Measurements from ENCODE around the gene MYRIP.

The MYRIP gene

DNA sequence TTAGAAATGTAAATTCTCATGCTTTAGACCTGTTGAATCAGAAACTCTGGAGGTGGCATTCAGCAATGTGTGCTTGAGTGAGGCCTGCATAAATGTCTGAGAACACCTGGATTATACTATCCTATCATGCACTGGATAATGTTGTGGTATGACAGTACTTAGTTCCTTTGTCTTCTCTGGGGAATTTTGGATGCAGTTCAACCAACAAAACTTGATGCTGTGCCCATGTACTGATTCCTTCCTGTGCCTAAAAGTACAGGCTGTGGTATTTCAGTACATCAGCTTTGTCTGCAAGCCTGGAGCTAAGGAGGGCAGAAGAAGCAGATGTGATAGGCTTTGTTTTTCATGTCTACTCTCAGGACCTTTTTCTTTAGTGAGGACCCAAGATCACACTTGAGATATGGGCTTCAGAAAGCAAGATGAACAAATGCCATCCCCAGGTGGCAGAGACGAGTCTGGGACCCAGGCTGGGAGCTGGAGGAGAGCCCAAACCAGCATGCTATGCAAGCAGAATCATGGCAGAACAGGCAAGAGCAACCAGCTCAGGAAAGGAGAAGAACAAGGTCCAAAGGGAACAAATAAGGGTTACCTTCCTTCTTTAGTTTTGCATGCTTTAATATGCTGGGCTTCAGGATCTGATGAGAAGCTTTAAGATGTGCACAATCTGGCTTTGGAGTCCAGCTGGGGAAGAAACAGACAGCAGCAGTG lies 124.7 kb downstream of the MYRIP start:
- TF ChIP-seq, protein P1, sequence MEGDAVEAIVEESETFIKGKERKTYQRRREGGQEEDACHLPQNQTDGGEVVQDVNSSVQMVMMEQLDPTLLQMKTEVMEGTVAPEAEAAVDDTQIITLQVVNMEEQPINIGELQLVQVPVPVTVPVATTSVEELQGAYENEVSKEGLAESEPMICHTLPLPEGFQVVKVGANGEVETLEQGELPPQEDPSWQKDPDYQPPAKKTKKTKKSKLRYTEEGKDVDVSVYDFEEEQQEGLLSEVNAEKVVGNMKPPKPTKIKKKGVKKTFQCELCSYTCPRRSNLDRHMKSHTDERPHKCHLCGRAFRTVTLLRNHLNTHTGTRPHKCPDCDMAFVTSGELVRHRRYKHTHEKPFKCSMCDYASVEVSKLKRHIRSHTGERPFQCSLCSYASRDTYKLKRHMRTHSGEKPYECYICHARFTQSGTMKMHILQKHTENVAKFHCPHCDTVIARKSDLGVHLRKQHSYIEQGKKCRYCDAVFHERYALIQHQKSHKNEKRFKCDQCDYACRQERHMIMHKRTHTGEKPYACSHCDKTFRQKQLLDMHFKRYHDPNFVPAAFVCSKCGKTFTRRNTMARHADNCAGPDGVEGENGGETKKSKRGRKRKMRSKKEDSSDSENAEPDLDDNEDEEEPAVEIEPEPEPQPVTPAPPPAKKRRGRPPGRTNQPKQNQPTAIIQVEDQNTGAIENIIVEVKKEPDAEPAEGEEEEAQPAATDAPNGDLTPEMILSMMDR (IDR thresholded peaks at IDR 0.05; ENCODE audit: low read length) = no peak
- no peak for TF ChIP-seq EZH2 (IDR thresholded peaks at IDR 0.05; ENCODE audit: borderline replicate concordance, low read length)
- Histone ChIP-seq H3K27ac (ENCODE audit: low read depth, low read length, poor library complexity, severe bottlenecking) (no peak overlapping the region), H3K27me3 (ENCODE audit: insufficient read depth, low read length) (no peaks in the 10 kb centered on the region), H3K36me3 (ENCODE audit: insufficient read depth, low read length) (no peaks in the 10 kb centered on the region), H3K9me3 (ENCODE audit: low read length) (no peaks in the 10 kb centered on the region), H3K4me1 (ENCODE audit: insufficient read depth, low read length, severe bottlenecking) (no peaks in the 10 kb centered on the region), H3K4me3 (ENCODE audit: low read depth, low read length, poor library complexity, severe bottlenecking) (no peak overlapping the region), H4K20me1 (ENCODE audit: insufficient read depth, low read length) (no peaks in the 10 kb centered on the region), H3K9ac (ENCODE audit: low read length) (no peak overlapping the region), H3K79me2 (ENCODE audit: insufficient read depth, low read length) (no peaks in the 10 kb centered on the region), H3K9me2 (ENCODE audit: low read depth, low read length) (no peaks in the 10 kb centered on the region), H2AFZ (ENCODE audit: low read length) (no peak overlapping the region), H3F3A (ENCODE audit: insufficient read depth, low read length) (no peaks in the 10 kb centered on the region), H3K4me2 (ENCODE audit: low read length) (no peak overlapping the region)

DNA sequence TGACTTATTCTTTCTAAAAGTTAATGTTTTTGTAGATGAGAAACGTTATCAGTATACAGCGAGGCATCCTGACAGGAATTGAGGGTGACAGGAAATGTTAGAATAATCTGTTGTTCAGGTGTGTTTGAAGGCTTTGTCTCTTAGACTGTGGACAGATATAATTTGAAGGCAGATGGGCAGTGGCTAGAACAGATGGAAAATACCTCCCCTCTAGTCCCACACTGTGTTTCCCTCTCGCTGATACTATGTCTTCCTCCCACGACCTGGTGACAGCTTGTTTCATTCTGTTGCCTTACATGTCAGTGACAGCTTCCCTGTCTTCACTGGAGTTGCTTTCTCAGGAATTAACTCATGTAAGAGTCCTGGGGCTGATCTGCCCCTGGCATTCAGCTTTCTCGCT lies 125.3 kb downstream of the MYRIP start:
- H3K9me2 ChIP-seq (ENCODE audit: low read depth, low read length) = no peaks in the 10 kb centered on the region
- TF ChIP-seq EZH2 (IDR thresholded peaks at IDR 0.05; ENCODE audit: borderline replicate concordance, low read length) = no peak
- TF ChIP-seq, protein P1 (IDR thresholded peaks at IDR 0.05; ENCODE audit: low read length) = no peak
- H2AFZ ChIP-seq (ENCODE audit: low read length) = no peak overlapping the region
- no peaks in the 10 kb centered on the region for H3K79me2 ChIP-seq (ENCODE audit: insufficient read depth, low read length)
- no peak overlapping the region for H3K27ac ChIP-seq (ENCODE audit: low read depth, low read length, poor library complexity, severe bottlenecking)
- H4K20me1 ChIP-seq (ENCODE audit: insufficient read depth, low read length) = no peaks in the 10 kb centered on the region
- H3F3A ChIP-seq (ENCODE audit: insufficient read depth, low read length) = no peaks in the 10 kb centered on the region
- H3K9me3 ChIP-seq (ENCODE audit: low read length) = no peaks in the 10 kb centered on the region
- no peak overlapping the region for H3K4me2 ChIP-seq (ENCODE audit: low read length)
- no peak overlapping the region for H3K4me3 ChIP-seq (ENCODE audit: low read depth, low read length, poor library complexity, severe bottlenecking)
- no peaks in the 10 kb centered on the region for H3K36me3 ChIP-seq (ENCODE audit: insufficient read depth, low read length)
- H3K9ac ChIP-seq (ENCODE audit: low read length) = no peak overlapping the region
- no peaks in the 10 kb centered on the region for H3K4me1 ChIP-seq (ENCODE audit: insufficient read depth, low read length, severe bottlenecking)
- H3K27me3 ChIP-seq (ENCODE audit: insufficient read depth, low read length) = no peaks in the 10 kb centered on the region

DNA sequence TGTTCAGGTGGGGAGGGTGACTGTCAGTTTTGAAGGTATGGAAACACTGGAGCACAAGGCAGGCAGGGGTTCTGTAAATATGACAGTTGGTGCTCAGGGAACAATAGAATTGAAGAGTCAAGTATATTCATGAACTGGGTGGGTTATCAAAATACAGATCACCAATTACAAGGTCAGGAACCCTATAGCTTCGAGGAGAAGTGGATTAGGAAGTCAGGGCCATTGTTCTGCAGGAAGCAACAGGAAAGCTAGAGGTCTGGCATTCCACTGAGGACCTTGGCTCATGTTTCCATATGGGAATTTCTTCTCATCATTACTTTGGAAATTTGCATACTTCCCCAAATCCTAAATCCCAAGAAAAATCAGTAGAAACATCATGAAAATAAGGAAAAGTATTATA lies 125.9 kb downstream of the MYRIP start:
- H3K9me2 ChIP-seq (ENCODE audit: low read depth, low read length) = no peaks in the 10 kb centered on the region
- no peaks in the 10 kb centered on the region for H3K27me3 ChIP-seq (ENCODE audit: insufficient read depth, low read length)
- no peaks in the 10 kb centered on the region for H3K9me3 ChIP-seq (ENCODE audit: low read length)
- H3K4me1 ChIP-seq (ENCODE audit: insufficient read depth, low read length, severe bottlenecking) = no peaks in the 10 kb centered on the region
- H3K36me3 ChIP-seq (ENCODE audit: insufficient read depth, low read length) = no peaks in the 10 kb centered on the region
- no peaks in the 10 kb centered on the region for H3K79me2 ChIP-seq (ENCODE audit: insufficient read depth, low read length)
- TF ChIP-seq, protein P1 (IDR thresholded peaks at IDR 0.05; ENCODE audit: low read length) = no peak
- TF ChIP-seq EZH2 (IDR thresholded peaks at IDR 0.05; ENCODE audit: borderline replicate concordance, low read length) = no peak
- H3F3A ChIP-seq (ENCODE audit: insufficient read depth, low read length) = no peaks in the 10 kb centered on the region
- H3K4me3 ChIP-seq (ENCODE audit: low read depth, low read length, poor library complexity, severe bottlenecking) = no peak overlapping the region
- H4K20me1 ChIP-seq (ENCODE audit: insufficient read depth, low read length) = no peaks in the 10 kb centered on the region
- H3K4me2 ChIP-seq (ENCODE audit: low read length) = no peak overlapping the region
- H3K27ac ChIP-seq (ENCODE audit: low read depth, low read length, poor library complexity, severe bottlenecking) = no peak overlapping the region
- H2AFZ ChIP-seq (ENCODE audit: low read length) = no peak overlapping the region
- H3K9ac ChIP-seq (ENCODE audit: low read length) = no peak overlapping the region

All from OCI-LY1 (cell line).